ENCODE results near the gene PAK3. TPM values are rescaled to one million over a fixed set of nuclear protein-coding genes. Genes with fewer than 3 reads are reported as not detected.
A peak's percentile ranks its signal among the peaks of the same experiment; 100 is the strongest.

Gene PAK3
- total RNA-seq, 1 donor from 2014 or later = 49.4 TPM

DNA sequence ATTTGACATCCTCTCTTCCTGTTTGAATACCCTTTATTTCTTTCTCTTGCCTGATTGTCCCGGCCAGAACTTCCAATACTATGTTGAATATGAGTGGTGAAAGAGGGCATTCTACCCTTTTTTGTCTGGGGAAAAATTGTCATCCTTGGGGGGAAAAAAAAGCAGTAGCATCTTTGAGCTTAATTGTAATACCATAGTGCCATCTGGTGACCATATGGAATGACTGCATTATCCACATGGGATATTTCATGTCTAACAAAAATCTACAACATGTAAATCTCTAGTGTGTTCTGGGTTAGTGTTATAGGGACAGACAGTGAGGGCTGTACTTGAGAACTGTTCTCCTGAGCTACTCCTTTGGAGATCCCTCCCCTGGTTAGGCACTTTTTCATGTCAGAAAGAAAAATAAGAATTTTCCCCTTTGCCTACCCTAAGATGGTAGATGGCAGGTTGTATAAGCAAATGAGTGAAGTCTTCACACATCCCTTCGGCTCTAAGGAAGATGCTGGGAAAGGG lies 148.3 kb downstream of the PAK3 start:
- intact Hi-C loops (cut with DNase I) = no loop called here
- ATAC-seq (no peak), DNase-seq (ENCODE audit: low spot score) (no peak)

- no peak for DNase-seq (ENCODE audit: low spot score)
- intact Hi-C loops (cut with DNase I) = no loop called here
- no peak for ATAC-seq
Observed at GRCh38 chrX:111254896-111255693, 159.1 kb downstream of the PAK3 start.

DNA sequence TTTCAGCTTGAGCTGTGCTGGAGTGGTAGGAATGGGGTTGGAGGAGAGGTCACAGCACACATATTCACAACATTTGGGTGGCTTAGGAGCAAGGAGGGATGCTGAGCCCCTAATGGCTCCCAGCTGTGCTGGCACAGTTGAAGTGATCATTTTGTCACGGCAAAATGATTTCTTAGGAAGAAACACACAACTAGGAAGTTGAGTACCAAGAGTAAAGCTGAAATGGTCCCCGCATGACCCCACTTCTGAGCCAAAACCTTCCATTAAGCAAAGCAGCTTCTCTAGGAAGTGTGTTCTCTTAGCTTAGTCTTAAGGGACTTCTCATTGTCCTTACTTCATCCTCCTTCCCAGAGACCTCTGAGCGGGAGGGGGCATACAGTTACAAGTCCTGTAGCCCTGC lies 161.7 kb downstream of the PAK3 start:
- ATAC-seq (peak; percentile 85), DNase-seq (ENCODE audit: low spot score) (no peak)
- intact Hi-C loops (cut with DNase I) = no loop called here

GRCh38 chrX:111259559-111259958 lies 163.6 kb downstream of the PAK3 start:
- DNase-seq (ENCODE audit: low spot score) (no peak), ATAC-seq (no peak)
- intact Hi-C loops (cut with DNase I) = no loop called here

- no peak for DNase-seq (ENCODE audit: low spot score)
- intact Hi-C loops (cut with DNase I) = no loop called here
- no peak for ATAC-seq
Observed at GRCh38 chrX:111260451-111260850, 164.5 kb downstream of the PAK3 start.

GRCh38 chrX:111262086-111262485 lies 166.1 kb downstream of the PAK3 start:
- DNase-seq (ENCODE audit: low spot score) (no peak), ATAC-seq (no peak)
- intact Hi-C loops (cut with DNase I) = no loop called here

DNA sequence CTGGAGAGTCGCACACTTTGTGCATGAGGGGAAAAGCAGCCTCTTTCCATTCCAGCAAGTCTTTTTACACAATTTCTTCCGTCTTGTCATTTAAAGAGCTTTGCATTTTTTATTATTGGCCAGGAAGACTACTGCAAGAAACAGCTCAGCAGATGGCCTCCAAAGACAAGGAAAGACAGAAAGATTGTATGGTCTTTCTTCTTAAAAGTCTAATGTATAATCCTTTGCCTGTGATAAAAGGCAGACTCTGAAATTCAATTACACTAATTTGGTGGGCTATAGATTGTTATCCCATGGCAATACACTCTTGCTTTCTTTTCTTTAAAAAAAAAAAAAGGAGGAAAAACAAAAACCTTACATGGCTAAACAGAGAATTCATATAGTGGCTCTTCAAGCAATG lies 168.4 kb downstream of the PAK3 start:
- no peak for DNase-seq (ENCODE audit: low spot score)
- no peak for ATAC-seq
- intact Hi-C loops (cut with DNase I) = no loop called here

DNA sequence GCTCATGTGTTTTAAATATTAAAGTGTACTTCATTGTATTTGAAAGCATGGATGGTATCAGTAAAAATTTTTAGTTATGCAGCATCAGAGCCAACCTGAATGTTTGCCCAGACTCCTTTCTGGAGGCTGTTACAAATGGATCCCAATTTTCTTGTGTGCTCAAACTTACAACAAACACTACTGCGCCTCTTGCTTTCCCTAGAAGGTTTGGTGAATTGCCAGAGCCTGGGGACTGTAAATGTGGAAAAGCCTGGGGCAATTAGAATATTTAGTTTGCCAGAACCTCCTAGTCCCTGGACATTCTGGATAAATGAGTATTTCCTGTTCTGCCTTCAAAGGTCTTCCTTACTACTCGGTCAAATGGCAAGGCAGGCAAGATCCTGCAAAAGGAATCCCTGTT lies 169.5 kb downstream of the PAK3 start:
- intact Hi-C loops (cut with DNase I) = no loop called here
- ATAC-seq (no peak), DNase-seq (ENCODE audit: low spot score) (no peak)

- DNase-seq (ENCODE audit: low spot score) (no peak), ATAC-seq (no peak)
- intact Hi-C loops (cut with DNase I) = no loop called here
Observed at GRCh38 chrX:111268506-111268905, 172.5 kb downstream of the PAK3 start.

DNA sequence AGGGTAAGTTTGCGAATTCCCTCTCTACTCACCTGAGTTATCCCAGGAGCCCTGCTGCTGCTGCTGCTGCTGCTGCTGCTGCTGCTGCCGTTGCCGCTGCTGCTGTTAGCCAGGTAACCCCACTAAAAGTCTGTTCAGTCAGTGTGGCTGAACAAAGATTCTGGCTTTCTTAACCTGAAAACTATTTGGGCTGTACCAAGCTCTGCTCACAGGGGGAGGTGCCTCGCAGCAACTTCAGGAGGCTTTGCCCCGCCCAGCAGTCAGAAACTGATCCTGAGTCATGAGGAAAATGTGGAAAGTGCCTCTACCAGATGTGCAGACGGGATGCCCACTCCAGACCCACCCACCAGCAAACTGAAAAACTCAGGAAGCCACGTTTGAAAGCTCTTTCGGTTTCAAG lies 174.3 kb downstream of the PAK3 start, which contains the start of gene CAPN6:
TSS of gene CAPN6 (minus strand) at position 145 of the 400 bp plus-strand sequence. CDS start 6,547 bp downstream, outside the sequence.
- no peak for DNase-seq (ENCODE audit: low spot score)
- ATAC-seq = peak; percentile 84
- intact Hi-C loops (cut with DNase I) = no loop called here

Other genes starting within 250 kb of the PAK3 start
- gene CAPN6, start 174.3 kb downstream of the PAK3 start, total RNA-seq = 7.1 TPM

All from sciatic nerve (tissue), 2 donors.